Panc1 (cell line): ENCODE results near the gene BNIP3. TPM values are rescaled to one million over a fixed set of nuclear protein-coding genes. Genes with fewer than 3 reads are reported as not detected.

Experiments used
- ATAC-seq: fragments of 200-7000 bp; cut with Tn5 transposase; 2 replicates; pipeline ENCODE4 v1.9.1; 2020; ENCODE audit warnings: mild to moderate bottlenecking, moderate library complexity
- BruUV-seq: library from RNA; stranded (reverse); fragments of 400-500 nt; replicated peaks from 2 replicates; lab custom pipeline; 2021; lab: Mats Ljungman, UMichigan
- CTCF ChIA-PET: fragments of 300-600 bp; sonication (Branson Sonifier 250); formaldehyde crosslinking; loops from one replicate; lab custom pipeline; 2022; ENCODE audit warnings: antibody characterized with exemption; lab: Charles Lee
- POLR2A ChIA-PET: fragments of 300-600 bp; sonication (Branson Sonifier 250); formaldehyde crosslinking; loops from one replicate; lab custom pipeline; 2022; ENCODE audit warnings: antibody characterized with exemption; lab: Charles Lee
- DNase-seq: peaks from one replicate; pipeline ENCODE4 v3.0.0-alpha.2; 2010; ENCODE audit warnings: low read depth, low spot score
- H3K27ac ChIP-seq: 2 replicates; pipeline ENCODE4 v1.5.1; 2011; ENCODE audit warnings: mild to moderate bottlenecking, low read length, inconsistent platforms
- H3K27me3 ChIP-seq: fragments of 200-500 bp; sonication (Bioruptor generic); 2 replicates; pipeline ENCODE4 v1.6.0; 2014; ENCODE audit warnings: low read length, inconsistent platforms; ENCODE audit not compliant: control insufficient read depth, insufficient read depth
- H3K36me3 ChIP-seq: fragments of 200-500 bp; sonication (Bioruptor generic); 2 replicates; pipeline ENCODE4 v1.5.1; 2014; ENCODE audit warnings: inconsistent platforms, mild to moderate bottlenecking, low read length, moderate library complexity; ENCODE audit not compliant: control insufficient read depth, insufficient read depth
- H3K4me1 ChIP-seq: 2 replicates; pipeline ENCODE4 v1.5.1; 2011; ENCODE audit warnings: inconsistent platforms, mild to moderate bottlenecking, low read length, moderate library complexity; ENCODE audit not compliant: control insufficient read depth, insufficient read depth
- H3K4me3 ChIP-seq, 2 experiments: 2 replicates each; pipeline ENCODE4 v1.5.1; 2011 to 2012; ENCODE audit warnings: low read depth in 2 of 2, low read length in 2 of 2, mild to moderate bottlenecking in 2 of 2, inconsistent platforms in 1 of 2, moderate library complexity in 1 of 2
- H3K9me3 ChIP-seq: fragments of 200-500 bp; sonication (Bioruptor generic); 2 replicates; pipeline ENCODE4 v1.5.1; 2014; ENCODE audit warnings: low read depth, mild to moderate bottlenecking, inconsistent platforms, low read length, moderate library complexity; ENCODE audit not compliant: control insufficient read depth, insufficient read depth
- POLR2AphosphoS5 ChIP-seq: IDR thresholded peaks from 2 replicates; pipeline ENCODE4 v1.6.1; 2012; ENCODE audit warnings: mild to moderate bottlenecking, low read depth, low read length, moderate library complexity
- SIN3A ChIP-seq: IDR thresholded peaks from 2 replicates; pipeline ENCODE4 v1.6.1; 2012; ENCODE audit warnings: low read depth, mild to moderate bottlenecking, low read length, moderate library complexity, borderline replicate concordance; ENCODE audit not compliant: insufficient read depth
- TCF7L2 ChIP-seq: IDR thresholded peaks from 2 replicates; pipeline ENCODE4 v1.6.1; 2011; ENCODE audit warnings: mild to moderate bottlenecking, low read depth, low read length, inconsistent platforms
- in situ Hi-C: cut with HindIII; loops from 2 replicates; pipeline ENCODE4 v1.10.0; 2016; ENCODE audit warnings: low sequenced_read_pairs, low pct_unique_long_range_greater_than_20kb
- intact Hi-C: fragments of 100-400 bp; cut with micrococcal nuclease; formaldehyde crosslinking; loops from one replicate; pipeline ENCODE4 v1.10.0; 2022; ENCODE audit not compliant: unreplicated experiment
- total RNA-seq: library from RNA; stranded (reverse); gene quantifications from one replicate; pipeline ENCODE4 v1.2.1, GENCODE V29; 2021; ENCODE audit not compliant: unreplicated experiment
- TF ChIP-seq, protein P1 (sequence below): fragments of 450-650 bp; IDR thresholded peaks from 2 replicates; pipeline ENCODE4 v1.5.1; 2017; ENCODE audit warnings: mild to moderate bottlenecking
- TF ChIP-seq, protein P2 (sequence below), 2 experiments: IDR thresholded peaks; 2 replicates each; pipeline ENCODE4 v1.6.1; 2011 to 2012; ENCODE audit warnings: low read depth in 2 of 2, control low read depth in 1 of 2, low read length in 1 of 2, mild to moderate bottlenecking in 1 of 2, moderate library complexity in 1 of 2; ENCODE audit not compliant: insufficient read depth in 1 of 2

The BNIP3 gene
- total RNA-seq, 1 experiment from 2014 or later: 67.8 TPM

DNA sequence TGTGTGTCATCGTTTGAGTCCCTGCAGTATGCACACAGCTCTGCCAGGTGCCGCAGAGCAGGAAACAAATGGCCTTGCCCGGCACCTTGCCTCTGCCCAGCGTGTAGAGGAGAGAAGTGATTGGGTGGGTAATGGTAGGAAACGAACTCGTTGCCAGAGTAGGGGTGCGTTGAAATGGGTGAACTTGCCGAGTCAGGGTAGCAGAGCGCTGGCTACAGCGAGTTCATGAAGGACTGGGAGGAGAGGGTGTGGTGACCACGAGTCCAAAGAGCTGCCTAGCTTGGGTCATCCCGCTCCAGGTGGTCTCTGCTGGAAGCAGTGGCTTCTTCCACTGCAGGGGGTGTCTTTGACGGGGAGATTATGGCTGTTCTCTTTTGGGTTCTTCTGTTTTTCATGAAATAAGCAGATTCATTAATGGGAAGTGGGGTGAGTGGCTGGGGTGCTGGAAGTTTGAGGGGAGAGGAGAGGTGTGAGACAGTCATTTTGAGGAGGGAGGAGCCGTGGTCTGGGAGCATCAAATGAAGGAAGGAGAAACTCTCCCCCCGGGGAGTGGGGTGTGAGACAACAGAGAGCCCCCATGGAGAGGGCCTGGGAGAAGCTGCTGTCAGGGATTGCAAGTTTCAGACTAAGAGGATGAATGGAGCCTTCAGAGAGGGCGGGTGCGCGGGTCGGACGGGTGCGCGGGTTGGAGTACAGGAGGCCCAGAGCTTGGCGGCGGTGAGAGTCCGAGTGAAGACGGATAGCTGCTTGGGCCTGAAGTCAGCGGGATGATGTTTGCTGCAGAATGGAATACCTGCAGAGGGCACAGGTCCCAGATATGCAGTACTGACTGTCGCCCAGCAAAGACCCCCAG, 54.8 kb downstream of the BNIP3 start:
- no peaks in the 10 kb centered on the region for H3K27me3 ChIP-seq
- peaks cover 10% of the 10 kb centered on the region; the same call in 1 of the 2 replicates for H3K4me1 ChIP-seq
- H3K9me3 ChIP-seq: peaks cover 3% of the 10 kb centered on the region; the same call in 1 of the 2 replicates
- BruUV-seq: no TSS peak
- no peak overlapping the region for H3K27ac ChIP-seq
- no peaks in the 10 kb centered on the region for H3K36me3 ChIP-seq
- CTCF ChIA-PET: no interaction called here
- in situ Hi-C loops (no loop called here), intact Hi-C loops (no loop called here)
- DNase-seq: no peak
- no peak overlapping the region for H3K4me3 ChIP-seq
- POLR2A ChIA-PET: no interaction called here
- ATAC-seq: no peak; the same call in 1 of the 2 replicates
- TF ChIP-seq TCF7L2: no peak
- no peak for TF ChIP-seq SIN3A
- no peak for TF ChIP-seq POLR2AphosphoS5
- TF ChIP-seq, protein P1, sequence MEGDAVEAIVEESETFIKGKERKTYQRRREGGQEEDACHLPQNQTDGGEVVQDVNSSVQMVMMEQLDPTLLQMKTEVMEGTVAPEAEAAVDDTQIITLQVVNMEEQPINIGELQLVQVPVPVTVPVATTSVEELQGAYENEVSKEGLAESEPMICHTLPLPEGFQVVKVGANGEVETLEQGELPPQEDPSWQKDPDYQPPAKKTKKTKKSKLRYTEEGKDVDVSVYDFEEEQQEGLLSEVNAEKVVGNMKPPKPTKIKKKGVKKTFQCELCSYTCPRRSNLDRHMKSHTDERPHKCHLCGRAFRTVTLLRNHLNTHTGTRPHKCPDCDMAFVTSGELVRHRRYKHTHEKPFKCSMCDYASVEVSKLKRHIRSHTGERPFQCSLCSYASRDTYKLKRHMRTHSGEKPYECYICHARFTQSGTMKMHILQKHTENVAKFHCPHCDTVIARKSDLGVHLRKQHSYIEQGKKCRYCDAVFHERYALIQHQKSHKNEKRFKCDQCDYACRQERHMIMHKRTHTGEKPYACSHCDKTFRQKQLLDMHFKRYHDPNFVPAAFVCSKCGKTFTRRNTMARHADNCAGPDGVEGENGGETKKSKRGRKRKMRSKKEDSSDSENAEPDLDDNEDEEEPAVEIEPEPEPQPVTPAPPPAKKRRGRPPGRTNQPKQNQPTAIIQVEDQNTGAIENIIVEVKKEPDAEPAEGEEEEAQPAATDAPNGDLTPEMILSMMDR: no peak
- TF ChIP-seq, protein P2, sequence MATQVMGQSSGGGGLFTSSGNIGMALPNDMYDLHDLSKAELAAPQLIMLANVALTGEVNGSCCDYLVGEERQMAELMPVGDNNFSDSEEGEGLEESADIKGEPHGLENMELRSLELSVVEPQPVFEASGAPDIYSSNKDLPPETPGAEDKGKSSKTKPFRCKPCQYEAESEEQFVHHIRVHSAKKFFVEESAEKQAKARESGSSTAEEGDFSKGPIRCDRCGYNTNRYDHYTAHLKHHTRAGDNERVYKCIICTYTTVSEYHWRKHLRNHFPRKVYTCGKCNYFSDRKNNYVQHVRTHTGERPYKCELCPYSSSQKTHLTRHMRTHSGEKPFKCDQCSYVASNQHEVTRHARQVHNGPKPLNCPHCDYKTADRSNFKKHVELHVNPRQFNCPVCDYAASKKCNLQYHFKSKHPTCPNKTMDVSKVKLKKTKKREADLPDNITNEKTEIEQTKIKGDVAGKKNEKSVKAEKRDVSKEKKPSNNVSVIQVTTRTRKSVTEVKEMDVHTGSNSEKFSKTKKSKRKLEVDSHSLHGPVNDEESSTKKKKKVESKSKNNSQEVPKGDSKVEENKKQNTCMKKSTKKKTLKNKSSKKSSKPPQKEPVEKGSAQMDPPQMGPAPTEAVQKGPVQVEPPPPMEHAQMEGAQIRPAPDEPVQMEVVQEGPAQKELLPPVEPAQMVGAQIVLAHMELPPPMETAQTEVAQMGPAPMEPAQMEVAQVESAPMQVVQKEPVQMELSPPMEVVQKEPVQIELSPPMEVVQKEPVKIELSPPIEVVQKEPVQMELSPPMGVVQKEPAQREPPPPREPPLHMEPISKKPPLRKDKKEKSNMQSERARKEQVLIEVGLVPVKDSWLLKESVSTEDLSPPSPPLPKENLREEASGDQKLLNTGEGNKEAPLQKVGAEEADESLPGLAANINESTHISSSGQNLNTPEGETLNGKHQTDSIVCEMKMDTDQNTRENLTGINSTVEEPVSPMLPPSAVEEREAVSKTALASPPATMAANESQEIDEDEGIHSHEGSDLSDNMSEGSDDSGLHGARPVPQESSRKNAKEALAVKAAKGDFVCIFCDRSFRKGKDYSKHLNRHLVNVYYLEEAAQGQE (IDR thresholded peaks at IDR 0.05; ENCODE audit: insufficient read depth in 1 of 2, low read depth in 2 of 2, low read length in 1 of 2): no peak

- BruUV-seq: no TSS peak
- H3K27ac ChIP-seq: no peak overlapping the region
- peaks cover 10% of the 10 kb centered on the region; the same call in 1 of the 2 replicates for H3K4me1 ChIP-seq
- H3K9me3 ChIP-seq: peaks cover 3% of the 10 kb centered on the region; the same call in 1 of the 2 replicates
- POLR2A ChIA-PET: no interaction called here
- no peaks in the 10 kb centered on the region for H3K27me3 ChIP-seq
- ATAC-seq (no peak), DNase-seq (no peak)
- CTCF ChIA-PET: no interaction called here
- intact Hi-C loops: no loop called here
- H3K4me3 ChIP-seq: no peak overlapping the region
- TF ChIP-seq, protein P2 (IDR thresholded peaks at IDR 0.05; ENCODE audit: insufficient read depth in 1 of 2, low read depth in 2 of 2, low read length in 1 of 2): no peak
- TF ChIP-seq TCF7L2: no peak
- TF ChIP-seq SIN3A: no peak
- TF ChIP-seq, protein P1: no peak
- TF ChIP-seq POLR2AphosphoS5: no peak
- H3K36me3 ChIP-seq: no peaks in the 10 kb centered on the region
- in situ Hi-C loops: no loop called here
These were observed 55.5 kb downstream of the BNIP3 start for GRCh38 chr10:131926253-131926652.
